GM23248 (cell line): Measurements from ENCODE around the gene EML4.

ENCODE experiments used
- EZH2 ChIP-seq: fragments of 200-600 bp; sonication (generic); IDR thresholded peaks from 2 replicates; pipeline ENCODE4 v1.6.1; 2018; ENCODE audit warnings: antibody characterized with exemption, mild to moderate bottlenecking; ENCODE audit not compliant: insufficient read depth, poor library complexity, severe bottlenecking
- EZH2phosphoT487 ChIP-seq: fragments of 200-600 bp; sonication (generic); IDR thresholded peaks from 2 replicates; pipeline ENCODE4 v1.6.1; 2018; ENCODE audit warnings: antibody characterized with exemption, moderate library complexity, mild to moderate bottlenecking, low read depth; ENCODE audit not compliant: insufficient read depth

GRCh38 chr2:42321452-42322064 lies 152.4 kb downstream of the EML4 start:
- no peak for TF ChIP-seq EZH2phosphoT487
- no peak for TF ChIP-seq EZH2
